Retinal pigment epithelial cell (primary cell): ENCODE results near the gene ANKRD2.

Experiments
- DNase-seq: peaks from one replicate; pipeline ENCODE4 v3.0.0-alpha.2; 2010; ENCODE audit warnings: low read depth
- H3K4me3 ChIP-seq: 2 replicates; pipeline ENCODE4 v1.5.1; 2011; ENCODE audit warnings: mild to moderate bottlenecking, low read length, control low read depth, moderate library complexity
- TF ChIP-seq, protein P1 (sequence below): conservative IDR thresholded peaks from 2 replicates; pipeline ENCODE4 v1.5.1; 2011; ENCODE audit warnings: low read depth, low read length, control low read depth, inconsistent platforms

Gene ANKRD2

GRCh38 chr10:97607095-97607636 lies 34.6 kb downstream of the ANKRD2 start:
- no peak overlapping the region for H3K4me3 ChIP-seq
- TF ChIP-seq, protein P1, sequence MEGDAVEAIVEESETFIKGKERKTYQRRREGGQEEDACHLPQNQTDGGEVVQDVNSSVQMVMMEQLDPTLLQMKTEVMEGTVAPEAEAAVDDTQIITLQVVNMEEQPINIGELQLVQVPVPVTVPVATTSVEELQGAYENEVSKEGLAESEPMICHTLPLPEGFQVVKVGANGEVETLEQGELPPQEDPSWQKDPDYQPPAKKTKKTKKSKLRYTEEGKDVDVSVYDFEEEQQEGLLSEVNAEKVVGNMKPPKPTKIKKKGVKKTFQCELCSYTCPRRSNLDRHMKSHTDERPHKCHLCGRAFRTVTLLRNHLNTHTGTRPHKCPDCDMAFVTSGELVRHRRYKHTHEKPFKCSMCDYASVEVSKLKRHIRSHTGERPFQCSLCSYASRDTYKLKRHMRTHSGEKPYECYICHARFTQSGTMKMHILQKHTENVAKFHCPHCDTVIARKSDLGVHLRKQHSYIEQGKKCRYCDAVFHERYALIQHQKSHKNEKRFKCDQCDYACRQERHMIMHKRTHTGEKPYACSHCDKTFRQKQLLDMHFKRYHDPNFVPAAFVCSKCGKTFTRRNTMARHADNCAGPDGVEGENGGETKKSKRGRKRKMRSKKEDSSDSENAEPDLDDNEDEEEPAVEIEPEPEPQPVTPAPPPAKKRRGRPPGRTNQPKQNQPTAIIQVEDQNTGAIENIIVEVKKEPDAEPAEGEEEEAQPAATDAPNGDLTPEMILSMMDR, result no peak
- DNase-seq, result no peak

GRCh38 chr10:97608991-97609561 lies 36.5 kb downstream of the ANKRD2 start:
- no peak for DNase-seq
- TF ChIP-seq, protein P1, result no peak
- H3K4me3 ChIP-seq, result no peak overlapping the region

DNA sequence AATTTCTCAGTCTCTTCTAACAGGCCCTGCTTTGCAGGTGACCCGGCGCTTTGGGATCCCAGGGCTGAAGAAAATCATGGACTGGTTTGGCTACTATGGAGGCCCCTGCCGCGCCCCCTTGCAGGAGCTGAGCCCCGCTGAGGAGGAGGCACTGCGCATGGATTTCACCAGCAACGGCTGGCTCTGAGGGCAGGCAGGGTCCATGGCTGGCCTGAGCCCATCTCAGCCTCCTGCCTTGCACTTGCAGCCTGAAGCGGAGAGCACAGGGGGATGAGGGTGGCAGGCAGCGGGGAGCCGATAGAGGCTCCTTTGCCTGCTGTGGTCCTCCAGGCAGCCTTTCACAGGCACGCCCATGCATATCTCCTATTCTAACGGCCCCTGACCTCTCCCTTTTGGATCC lies 38.9 kb downstream of the ANKRD2 start:
- no peak for DNase-seq
- H3K4me3 ChIP-seq, result no peak overlapping the region
- TF ChIP-seq, protein P1, result no peak

- peak; percentile 25 for DNase-seq
- no peak overlapping the region for H3K4me3 ChIP-seq
- TF ChIP-seq, protein P1, result peak; percentile 36
Measured at GRCh38 chr10:97612386-97612785, 39.8 kb downstream of the ANKRD2 start.

DNA sequence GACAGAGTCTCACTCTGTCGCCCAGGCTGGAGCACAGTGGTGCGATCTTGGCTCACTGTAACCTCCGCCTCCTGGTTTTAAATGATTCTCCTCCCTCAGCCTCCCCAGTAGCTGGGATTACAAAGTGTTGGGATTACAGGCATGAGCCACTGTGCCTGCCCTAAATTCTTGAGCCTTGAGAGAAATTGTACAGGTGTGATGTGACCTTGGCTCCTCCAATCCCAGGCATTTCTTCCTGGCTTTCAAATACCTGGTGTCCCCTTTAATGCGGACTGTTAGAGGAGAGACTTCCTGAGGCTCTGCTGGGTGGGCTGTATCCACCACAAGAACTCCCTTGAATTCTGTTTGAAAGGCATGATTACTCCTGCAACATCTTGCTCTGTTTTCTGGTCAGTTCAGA lies 45.7 kb downstream of the ANKRD2 start:
- DNase-seq, result no peak
- TF ChIP-seq, protein P1, result no peak
- H3K4me3 ChIP-seq, result no peak overlapping the region

- no peak overlapping the region for H3K4me3 ChIP-seq
- TF ChIP-seq, protein P1, result no peak
- DNase-seq, result no peak
Measured at GRCh38 chr10:97618733-97619132, 46.2 kb downstream of the ANKRD2 start.

DNA sequence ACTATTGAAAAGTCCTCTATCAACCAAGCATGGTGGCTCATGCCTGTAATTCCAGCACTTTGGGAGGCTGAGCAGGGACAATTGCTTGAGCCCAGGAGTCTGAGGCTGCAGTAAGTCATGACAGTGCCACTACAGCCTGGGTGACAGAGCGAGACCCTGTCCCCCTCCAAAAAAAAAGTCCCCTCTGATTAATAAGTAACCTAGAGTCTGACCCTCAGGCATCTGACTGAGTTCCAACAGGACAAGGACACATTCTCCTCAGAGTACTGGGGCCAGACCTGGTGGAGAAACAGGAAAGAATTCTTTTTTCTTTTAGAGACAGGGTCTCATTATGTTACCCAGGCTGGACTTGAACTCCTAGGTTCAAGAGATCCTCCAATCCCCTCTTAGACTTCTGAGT lies 50.7 kb downstream of the ANKRD2 start:
- H3K4me3 ChIP-seq, result no peak overlapping the region
- TF ChIP-seq, protein P1, result no peak
- DNase-seq, result no peak
